ENCODE measurements around the gene ALPI. TPM values are rescaled to one million over a fixed set of nuclear protein-coding genes. Genes with fewer than 3 reads are reported as not detected.
"Not testable (repeated sequence)": the region's sequence is repeated elsewhere in the genome, so short reads cannot be mapped to it uniquely, and the experiment has no call there.

The ALPI gene
- total and polyA plus RNA-seq, 3 experiments from 2014 or later = not detected

- H3K9me3 ChIP-seq (ENCODE audit: low read length); H3K4me1 ChIP-seq (ENCODE audit: insufficient read depth, low read length); H3K9me3 Mint-ChIP-seq; H3K4me3 ChIP-seq (ENCODE audit: low read length); H3K4me1 Mint-ChIP-seq; H3K27ac ChIP-seq (ENCODE audit: low read depth, low read length); H3K27ac Mint-ChIP-seq; CTCF ChIA-PET; H3K36me3 ChIP-seq (ENCODE audit: insufficient read depth, low read length); H3K36me3 Mint-ChIP-seq; H3K27me3 Mint-ChIP-seq; H3K27me3 ChIP-seq (ENCODE audit: insufficient read depth, low read length, poor library complexity, severe bottlenecking); POLR2A ChIA-PET; H3K4me3 Mint-ChIP-seq; DNase-seq: not testable (repeated sequence)
Measured at GRCh38 chr2:232441922-232442321, 14.0 kb upstream of the ALPI start.

GRCh38 chr2:232442431-232442830 lies 13.5 kb upstream of the ALPI start:
- POLR2A ChIA-PET; H3K4me3 ChIP-seq (ENCODE audit: low read length); H3K27ac Mint-ChIP-seq; H3K36me3 ChIP-seq (ENCODE audit: insufficient read depth, low read length); H3K36me3 Mint-ChIP-seq; H3K27me3 Mint-ChIP-seq; H3K9me3 Mint-ChIP-seq; H3K4me1 Mint-ChIP-seq; H3K9me3 ChIP-seq (ENCODE audit: low read length); H3K4me1 ChIP-seq (ENCODE audit: insufficient read depth, low read length); DNase-seq; H3K27ac ChIP-seq (ENCODE audit: low read depth, low read length); H3K27me3 ChIP-seq (ENCODE audit: insufficient read depth, low read length, poor library complexity, severe bottlenecking); H3K4me3 Mint-ChIP-seq; CTCF ChIA-PET: not testable (repeated sequence)

GRCh38 chr2:232443047-232443446 lies 12.9 kb upstream of the ALPI start:
- POLR2A ChIA-PET; H3K4me3 Mint-ChIP-seq; H3K4me1 ChIP-seq (ENCODE audit: insufficient read depth, low read length); H3K27me3 ChIP-seq (ENCODE audit: insufficient read depth, low read length, poor library complexity, severe bottlenecking); H3K27me3 Mint-ChIP-seq; H3K4me3 ChIP-seq (ENCODE audit: low read length); DNase-seq; H3K36me3 ChIP-seq (ENCODE audit: insufficient read depth, low read length); H3K9me3 Mint-ChIP-seq; H3K36me3 Mint-ChIP-seq; H3K27ac Mint-ChIP-seq; H3K9me3 ChIP-seq (ENCODE audit: low read length); H3K27ac ChIP-seq (ENCODE audit: low read depth, low read length); H3K4me1 Mint-ChIP-seq; CTCF ChIA-PET: not testable (repeated sequence)

GRCh38 chr2:232443669-232444408 lies 12.1 kb upstream of the ALPI start:
- H3K36me3 ChIP-seq (ENCODE audit: insufficient read depth, low read length); H3K4me3 Mint-ChIP-seq; POLR2A ChIA-PET; H3K4me1 Mint-ChIP-seq; H3K9me3 ChIP-seq (ENCODE audit: low read length); H3K27me3 ChIP-seq (ENCODE audit: insufficient read depth, low read length, poor library complexity, severe bottlenecking); H3K4me3 ChIP-seq (ENCODE audit: low read length); DNase-seq; H3K9me3 Mint-ChIP-seq; H3K27ac Mint-ChIP-seq; H3K27me3 Mint-ChIP-seq; H3K27ac ChIP-seq (ENCODE audit: low read depth, low read length); H3K4me1 ChIP-seq (ENCODE audit: insufficient read depth, low read length); H3K36me3 Mint-ChIP-seq: not testable (repeated sequence)
- CTCF ChIA-PET = interaction anchor here (1.5 to 1.6 kb wide), 3 partner anchors 8 to 544 kb away, joined by 4 to 6 read pairs (median 4); no protein-coding TSS in a partner anchor

DNA sequence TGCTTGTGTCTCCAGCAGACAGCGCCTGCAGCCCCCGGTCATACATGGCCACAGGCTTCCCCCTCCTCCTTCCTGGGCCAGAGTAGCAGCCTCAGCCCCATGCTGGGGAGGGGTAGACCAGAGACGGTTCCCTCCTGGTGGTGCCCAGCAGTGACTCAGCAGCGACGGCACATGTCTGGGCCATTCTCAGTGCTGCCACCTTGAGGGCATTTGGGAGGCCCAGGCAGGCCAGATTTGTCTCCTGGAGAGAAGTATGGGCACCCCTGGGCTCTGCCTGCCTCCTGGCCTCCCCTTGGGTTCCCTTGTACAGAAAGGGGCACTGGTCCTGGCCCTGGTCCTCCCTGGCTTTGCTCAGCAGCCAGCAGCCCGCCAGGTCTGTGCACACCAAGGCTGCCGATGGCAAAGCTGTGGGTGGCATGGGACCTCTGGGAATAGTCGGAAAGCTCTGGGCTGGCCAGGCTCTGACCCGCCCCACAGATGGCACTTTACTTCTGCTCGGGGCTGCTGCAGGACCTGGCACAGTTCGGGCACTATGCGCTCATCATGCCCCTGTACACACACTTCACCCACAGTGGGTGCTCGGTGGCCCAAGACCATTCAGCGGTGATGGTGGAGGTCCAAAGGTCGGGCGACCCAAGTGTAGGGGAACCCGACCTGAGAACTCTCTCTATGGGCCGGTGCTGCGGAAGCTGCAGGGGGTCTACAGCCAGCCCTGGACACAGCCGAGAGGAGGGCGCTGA lies 11.4 kb upstream of the ALPI start:
- H3K4me3 ChIP-seq (ENCODE audit: low read length) = no peak overlapping the region
- no peaks in the 10 kb centered on the region for H3K27me3 ChIP-seq (ENCODE audit: insufficient read depth, low read length, poor library complexity, severe bottlenecking)
- CTCF ChIA-PET = interaction anchor here (1.5 to 1.6 kb wide), 3 partner anchors 9 to 545 kb away, joined by 4 to 6 read pairs (median 4); no protein-coding TSS in a partner anchor
- POLR2A ChIA-PET = no interaction called here
- no peaks in the 10 kb centered on the region for H3K36me3 Mint-ChIP-seq
- no peaks in the 10 kb centered on the region for H3K4me1 ChIP-seq (ENCODE audit: insufficient read depth, low read length)
- no peaks in the 10 kb centered on the region for H3K9me3 ChIP-seq (ENCODE audit: low read length)
- H3K27me3 Mint-ChIP-seq = peaks cover 0 to 8% of the 10 kb centered on the region in 2 donors
- no peaks in the 10 kb centered on the region for H3K36me3 ChIP-seq (ENCODE audit: insufficient read depth, low read length)
- no peak overlapping the region for H3K4me3 Mint-ChIP-seq
- DNase-seq = peak; percentile 17 to 62 (median 29)
- H3K9me3 Mint-ChIP-seq = no peaks in the 10 kb centered on the region
- H3K27ac Mint-ChIP-seq = no peak overlapping the region
- H3K4me1 Mint-ChIP-seq = peaks cover 0 to 8% (median 4%) of the 10 kb centered on the region in 3 donors
- H3K27ac ChIP-seq (ENCODE audit: low read depth, low read length) = no peak overlapping the region

- H3K9me3 Mint-ChIP-seq; H3K27me3 Mint-ChIP-seq; DNase-seq; H3K27me3 ChIP-seq (ENCODE audit: insufficient read depth, low read length, poor library complexity, severe bottlenecking); H3K36me3 ChIP-seq (ENCODE audit: insufficient read depth, low read length); H3K4me1 ChIP-seq (ENCODE audit: insufficient read depth, low read length); H3K4me3 Mint-ChIP-seq; POLR2A ChIA-PET; H3K4me3 ChIP-seq (ENCODE audit: low read length); H3K4me1 Mint-ChIP-seq; H3K27ac Mint-ChIP-seq; H3K36me3 Mint-ChIP-seq; H3K9me3 ChIP-seq (ENCODE audit: low read length); H3K27ac ChIP-seq (ENCODE audit: low read depth, low read length): not testable (repeated sequence)
- CTCF ChIA-PET = interaction anchor here (1.5 to 1.6 kb wide), 3 partner anchors 10 to 546 kb away, joined by 4 to 6 read pairs (median 4); no protein-coding TSS in a partner anchor
Measured at GRCh38 chr2:232445149-232445885, 10.6 kb upstream of the ALPI start.

- H3K27me3 ChIP-seq (ENCODE audit: insufficient read depth, low read length, poor library complexity, severe bottlenecking); H3K4me3 Mint-ChIP-seq; H3K36me3 ChIP-seq (ENCODE audit: insufficient read depth, low read length); DNase-seq; POLR2A ChIA-PET; H3K4me1 Mint-ChIP-seq; H3K4me3 ChIP-seq (ENCODE audit: low read length); H3K27ac ChIP-seq (ENCODE audit: low read depth, low read length); H3K27ac Mint-ChIP-seq; H3K36me3 Mint-ChIP-seq; H3K9me3 ChIP-seq (ENCODE audit: low read length); H3K4me1 ChIP-seq (ENCODE audit: insufficient read depth, low read length); H3K27me3 Mint-ChIP-seq; H3K9me3 Mint-ChIP-seq: not testable (repeated sequence)
- CTCF ChIA-PET = interaction anchor here (1.2 kb wide), 1 partner anchor 570 kb away, joined by 3 read pairs; no protein-coding TSS in a partner anchor
Measured at GRCh38 chr2:232446266-232446777, 9.6 kb upstream of the ALPI start.

GRCh38 chr2:232447091-232447620 lies 8.8 kb upstream of the ALPI start:
- H3K36me3 Mint-ChIP-seq = no peaks in the 10 kb centered on the region
- no peaks in the 10 kb centered on the region for H3K4me1 ChIP-seq (ENCODE audit: insufficient read depth, low read length)
- CTCF ChIA-PET = interaction anchor here (1.2 kb wide), 2 partner anchors 546 to 571 kb away, joined by 3 read pairs; no protein-coding TSS in a partner anchor
- H3K36me3 ChIP-seq (ENCODE audit: insufficient read depth, low read length) = no peaks in the 10 kb centered on the region
- H3K9me3 Mint-ChIP-seq = no peaks in the 10 kb centered on the region
- H3K27me3 Mint-ChIP-seq = peaks cover 0 to 4% of the 10 kb centered on the region in 2 donors
- no peak overlapping the region for H3K4me3 Mint-ChIP-seq
- no peaks in the 10 kb centered on the region for H3K27me3 ChIP-seq (ENCODE audit: insufficient read depth, low read length, poor library complexity, severe bottlenecking)
- no peak overlapping the region for H3K4me3 ChIP-seq (ENCODE audit: low read length)
- H3K4me1 Mint-ChIP-seq = no peaks in the 10 kb centered on the region
- no peaks in the 10 kb centered on the region for H3K9me3 ChIP-seq (ENCODE audit: low read length)
- H3K27ac Mint-ChIP-seq = peak overlapping the region in 1 of 8 donors; percentile 33
- no peak for DNase-seq
- POLR2A ChIA-PET = no interaction called here
- no peak overlapping the region for H3K27ac ChIP-seq (ENCODE audit: low read depth, low read length)
